Measurements from ENCODE around the gene LASP1NB.
"Not testable (repeated sequence)": the region's sequence is repeated elsewhere in the genome, so short reads cannot be mapped to it uniquely, and the experiment has no call there.

Gene LASP1NB

GRCh38 chr17:38896346-38896954 is 29.0 kb upstream of the LASP1NB start:
- DNase-seq (ENCODE audit: low read depth in 1 of 2, low spot score in 1 of 2), result no peak

DNA sequence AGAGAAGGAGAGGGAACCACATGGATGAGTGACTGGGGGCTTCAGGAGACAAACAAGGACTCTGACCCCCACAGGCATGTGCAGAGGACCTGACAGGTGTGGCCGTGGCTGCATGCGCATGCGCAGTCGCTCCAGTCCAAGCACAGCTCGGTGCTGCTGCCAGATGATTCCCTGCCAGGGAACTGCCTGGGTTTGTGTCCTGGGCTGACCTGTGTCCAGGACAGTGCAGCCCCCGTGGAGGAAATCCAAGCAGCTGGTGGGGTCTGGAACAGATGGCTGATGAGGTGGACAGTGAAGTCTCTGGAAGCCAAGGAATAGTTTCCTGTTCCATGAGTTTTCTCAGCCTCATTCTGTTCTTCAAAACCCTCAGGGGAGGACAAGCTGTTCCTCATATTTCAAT is 28.2 kb upstream of the LASP1NB start:
- no peak for DNase-seq (ENCODE audit: low read depth in 1 of 2, low spot score in 1 of 2)

DNA sequence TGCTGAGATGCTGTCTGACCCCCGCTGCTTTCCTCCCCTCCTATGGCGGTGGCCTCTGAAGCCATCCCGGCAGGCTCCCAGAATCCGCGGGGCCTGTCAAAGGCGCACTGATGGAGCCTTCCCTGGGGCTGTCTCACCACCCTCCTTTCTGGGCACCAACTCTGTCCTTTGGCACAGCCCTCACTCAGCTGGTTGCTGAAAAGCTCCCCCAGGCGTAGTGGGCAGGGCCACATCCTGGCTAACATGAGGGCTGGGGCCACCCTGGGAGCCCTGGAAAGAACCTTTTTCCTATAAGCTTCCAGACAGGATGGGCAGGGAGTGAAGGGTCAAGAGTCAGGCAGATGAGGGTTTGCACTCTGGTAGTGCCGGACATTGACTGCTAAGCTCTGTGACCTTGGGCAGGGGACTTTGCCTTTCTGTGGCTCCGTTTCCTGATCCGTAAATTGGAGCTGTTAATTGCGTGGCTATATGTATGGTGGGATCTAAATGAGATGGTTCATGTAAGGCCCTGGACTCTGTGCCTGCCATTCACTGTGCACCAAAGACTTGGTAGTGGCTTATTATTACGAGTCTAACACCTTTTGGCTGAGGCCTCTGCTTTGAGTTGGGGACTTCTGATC is 27.6 kb upstream of the LASP1NB start:
- DNase-seq (ENCODE audit: low read depth in 1 of 2, low spot score in 1 of 2), result no peak

DNA sequence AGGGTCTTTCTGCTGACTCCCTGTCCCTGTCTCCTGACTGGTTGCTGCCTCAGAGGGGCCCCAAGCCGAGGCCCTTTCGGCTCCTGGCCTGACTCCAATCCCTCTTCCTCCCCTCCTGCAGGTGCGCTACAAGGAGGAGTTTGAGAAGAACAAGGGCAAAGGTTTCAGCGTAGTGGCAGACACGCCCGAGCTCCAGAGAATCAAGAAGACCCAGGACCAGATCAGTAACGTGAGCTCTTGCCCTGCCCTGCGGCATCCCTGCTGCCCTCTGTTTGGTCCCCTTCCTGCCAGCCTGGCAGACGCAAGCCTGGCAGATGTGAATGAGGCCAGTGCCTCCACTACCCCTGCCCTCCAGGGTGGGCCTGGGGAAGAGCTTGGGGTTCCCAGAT is 27.1 kb upstream of the LASP1NB start:
- DNase-seq (ENCODE audit: low read depth in 1 of 2, low spot score in 1 of 2), result no peak

- DNase-seq (ENCODE audit: low read depth in 1 of 2, low spot score in 1 of 2), result peak; percentile 60 to 74
These were observed 26.5 kb upstream of the LASP1NB start for GRCh38 chr17:38898812-38899348.

GRCh38 chr17:38899421-38899820 is 26.0 kb upstream of the LASP1NB start:
- no peak for DNase-seq (ENCODE audit: low read depth in 1 of 2, low spot score in 1 of 2)

DNA sequence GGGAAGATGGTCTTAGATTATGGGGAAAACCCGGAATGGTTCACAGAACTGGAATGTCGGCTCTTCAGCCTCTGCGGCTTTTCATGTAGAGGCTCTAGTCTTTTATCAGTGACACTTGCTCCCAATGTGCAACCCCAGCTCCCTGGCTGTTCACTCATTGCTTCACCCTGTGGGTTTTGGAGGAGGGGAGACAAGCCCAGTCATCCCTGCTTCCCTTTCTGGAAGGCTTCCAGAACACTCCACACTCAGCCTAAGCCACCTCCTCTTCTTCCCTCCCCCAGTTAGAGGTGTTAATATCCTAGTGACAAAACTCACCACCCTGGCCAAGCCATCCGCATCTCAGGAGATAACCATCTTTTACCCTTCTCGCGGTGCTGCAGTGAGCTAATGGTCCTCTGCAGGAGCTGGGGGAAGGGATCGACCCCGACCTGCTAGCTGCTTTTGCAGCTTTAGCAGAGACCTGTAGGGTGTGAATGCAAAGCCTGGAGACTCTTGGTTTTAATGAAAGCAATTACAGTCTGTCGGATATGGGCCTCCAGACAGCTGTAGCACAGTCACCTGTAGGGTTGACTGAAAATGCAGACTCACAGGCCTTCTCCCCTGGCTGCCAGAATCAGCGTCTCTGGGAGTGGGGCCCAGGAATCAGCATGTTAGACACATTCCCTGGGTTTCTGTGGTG is 24.3 kb upstream of the LASP1NB start:
- DNase-seq (ENCODE audit: low read depth in 1 of 2, low spot score in 1 of 2), result no peak

- no peak for DNase-seq (ENCODE audit: low read depth in 1 of 2, low spot score in 1 of 2)
These were observed 22.0 kb upstream of the LASP1NB start for GRCh38 chr17:38903404-38903803.

- DNase-seq (ENCODE audit: low read depth in 1 of 2, low spot score in 1 of 2), result no peak
These were observed 20.5 kb upstream of the LASP1NB start for GRCh38 chr17:38904892-38905291.

GRCh38 chr17:38905375-38905774 is 20.0 kb upstream of the LASP1NB start:
- DNase-seq (ENCODE audit: low read depth in 1 of 2, low spot score in 1 of 2), result no peak

DNA sequence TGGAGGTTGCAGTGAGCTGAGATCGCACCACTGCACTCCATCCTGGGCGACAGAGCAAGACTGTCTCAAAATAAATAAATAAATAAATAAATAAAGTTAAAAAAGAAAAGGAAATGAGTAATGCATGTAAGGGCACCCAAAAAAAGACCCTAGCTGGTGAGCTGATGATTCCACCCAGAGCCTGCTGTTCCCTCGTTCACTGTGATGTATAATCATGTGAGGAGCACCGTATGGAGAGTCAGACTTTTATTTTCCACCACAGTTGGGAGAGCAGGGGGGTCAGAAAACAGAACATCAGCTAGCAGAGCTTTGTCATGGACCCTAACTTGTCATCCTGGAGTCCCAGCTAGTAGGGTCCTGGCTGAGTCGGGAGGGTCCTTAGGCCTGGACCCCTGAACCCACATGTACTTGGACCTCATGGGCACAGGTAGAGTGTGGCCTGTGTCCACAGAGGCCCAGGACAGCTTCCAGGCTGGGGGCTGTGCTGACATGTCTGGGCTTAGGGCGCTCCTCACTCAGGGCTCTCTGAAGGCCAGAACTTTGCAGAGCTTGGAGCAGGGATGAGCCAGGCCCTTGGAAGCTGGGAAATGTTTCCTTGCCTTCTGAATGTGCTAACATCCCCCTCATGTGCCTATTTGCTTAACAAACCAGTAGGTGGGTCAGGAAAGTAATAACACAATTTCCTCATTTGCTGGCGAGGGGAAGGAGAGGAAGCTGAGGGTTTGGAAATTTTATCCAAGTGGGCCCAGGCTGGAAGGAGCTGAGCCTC is 18.8 kb upstream of the LASP1NB start:
- no peak for DNase-seq (ENCODE audit: low read depth in 1 of 2, low spot score in 1 of 2)

DNA sequence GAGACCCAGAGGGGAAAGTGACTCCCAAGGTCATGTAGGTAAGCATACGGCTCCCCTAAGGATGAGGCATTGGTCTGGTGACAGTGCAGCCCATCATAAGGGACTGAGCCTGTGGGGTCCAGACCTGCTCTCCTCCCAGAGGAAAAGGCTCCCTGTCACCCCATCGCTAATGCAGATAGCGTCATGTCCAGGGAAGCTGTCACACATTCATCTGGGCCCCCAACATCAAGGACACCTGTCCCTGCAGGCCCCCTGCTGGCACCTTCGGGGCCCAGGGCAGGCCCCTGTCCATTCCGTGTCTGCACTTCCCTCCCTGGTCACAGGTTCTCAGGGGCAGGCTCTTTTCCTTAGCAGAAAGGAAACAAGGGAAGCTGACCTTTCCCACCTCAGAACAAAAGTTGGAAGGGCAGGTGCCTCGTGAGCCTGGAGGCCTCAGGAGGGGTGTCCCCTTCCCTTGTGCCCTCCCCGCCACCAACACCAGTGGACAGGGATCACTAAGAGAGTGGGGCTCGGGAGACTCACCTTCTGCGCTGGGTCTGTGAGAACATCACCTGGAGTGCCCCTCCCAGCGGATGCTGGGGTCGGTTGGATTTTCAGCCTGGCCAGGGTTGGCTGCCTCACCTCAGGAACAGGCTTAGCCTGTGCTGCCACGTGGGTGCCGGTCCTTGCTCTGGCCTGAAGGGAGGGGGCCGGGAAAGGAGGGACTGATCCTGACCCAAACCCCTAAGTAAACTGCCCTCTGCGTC is 17.3 kb upstream of the LASP1NB start:
- no peak for DNase-seq (ENCODE audit: low read depth in 1 of 2, low spot score in 1 of 2)

GRCh38 chr17:38908676-38909181 is 16.7 kb upstream of the LASP1NB start:
- DNase-seq (ENCODE audit: low read depth in 1 of 2, low spot score in 1 of 2), result no peak

DNA sequence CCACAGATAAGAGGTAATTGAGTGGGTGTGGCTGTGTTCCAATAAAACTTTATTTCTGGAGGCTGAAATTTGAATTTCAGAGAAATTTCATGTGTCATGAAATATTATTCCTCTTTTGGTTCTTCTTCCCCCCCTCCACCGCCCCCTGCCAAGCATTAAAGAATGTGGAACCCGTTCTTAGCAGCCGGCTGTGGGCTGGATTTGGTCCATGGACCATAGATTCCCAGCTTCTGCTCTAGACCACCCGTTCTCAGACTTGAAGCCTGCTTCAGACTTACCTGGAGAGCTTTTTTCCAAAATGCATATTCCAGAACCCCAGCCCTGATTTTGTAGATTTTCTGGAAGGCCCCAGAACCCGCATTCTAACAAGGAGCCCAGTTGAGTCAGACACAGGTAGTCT is 15.1 kb upstream of the LASP1NB start:
- no peak for DNase-seq (ENCODE audit: low read depth in 1 of 2, low spot score in 1 of 2)

- DNase-seq (ENCODE audit: low read depth in 1 of 2, low spot score in 1 of 2), result no peak
These were observed 14.2 kb upstream of the LASP1NB start for GRCh38 chr17:38911081-38911730.

DNA sequence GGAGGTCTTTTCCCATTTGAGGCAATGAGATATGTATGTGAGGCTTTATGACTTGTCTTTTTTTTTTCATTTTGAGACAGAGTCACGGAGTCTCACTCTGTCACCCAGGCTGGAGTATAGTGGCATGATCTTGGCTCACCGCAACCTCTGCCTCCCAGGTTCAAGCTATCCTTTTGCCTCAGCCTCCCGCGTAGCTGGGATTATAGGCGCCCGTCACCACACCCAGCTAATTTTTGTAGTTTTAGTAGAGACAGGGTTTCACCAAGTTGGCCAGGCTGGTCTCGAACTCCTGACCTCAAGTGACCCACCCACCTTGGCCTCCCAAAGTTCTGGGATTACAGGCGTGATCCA is 13.7 kb upstream of the LASP1NB start:
- DNase-seq (ENCODE audit: low read depth in 1 of 2, low spot score in 1 of 2), result not testable (repeated sequence)

GRCh38 chr17:38912221-38912813 is 13.1 kb upstream of the LASP1NB start:
- no peak for DNase-seq (ENCODE audit: low read depth in 1 of 2, low spot score in 1 of 2)

GRCh38 chr17:38914741-38915638 is 10.4 kb upstream of the LASP1NB start:
- no peak for DNase-seq (ENCODE audit: low read depth in 1 of 2, low spot score in 1 of 2)

DNA sequence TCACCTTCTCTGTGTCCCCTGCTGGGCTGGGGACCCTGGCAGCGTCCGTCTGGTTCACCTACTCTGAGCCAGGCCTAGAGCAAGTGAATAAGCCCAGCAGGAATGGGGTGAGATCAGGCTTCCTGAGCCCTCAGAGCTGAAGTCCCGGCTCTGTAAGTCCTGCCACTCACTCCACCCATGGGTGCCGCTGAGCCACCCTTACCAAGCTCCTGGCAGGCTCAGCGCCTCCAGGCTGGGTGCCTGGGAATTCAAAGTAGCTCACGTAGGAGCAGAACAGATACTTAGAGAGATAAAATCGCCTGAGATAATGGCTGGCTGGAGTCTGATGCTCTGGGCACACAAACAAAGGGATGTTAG is 9.8 kb upstream of the LASP1NB start:
- DNase-seq (ENCODE audit: low read depth in 1 of 2, low spot score in 1 of 2), result no peak
